HEK293 (cell line): ENCODE results near the gene MTHFS.

Source experiments
- CTCF ChIA-PET: fragments of 350-600 bp; formaldehyde crosslinking; extraction: SDS; loops from one replicate; lab custom pipeline; 2021; ENCODE audit warnings: antibody characterized with exemption; lab: Yijun Ruan, JAX
- POLR2A ChIA-PET: fragments of 300-600 bp; formaldehyde crosslinking; extraction: SDS; loops from one replicate; lab custom pipeline; 2020; ENCODE audit warnings: antibody characterized with exemption, inconsistent platforms; lab: Yijun Ruan, JAX
- H3K27ac ChIP-seq: fragments of 200-500 bp; sonication (Bioruptor generic); 2 replicates; pipeline ENCODE4 v1.5.1; 2014; ENCODE audit warnings: low read depth, low read length, control low read depth, inconsistent platforms; ENCODE audit errors: extremely low read depth
- H3K36me3 ChIP-seq, 2 experiments: fragments of 200-500 bp in 1 of 2; sonication (Bioruptor generic) in 1 of 2; 1 replicate in 1 of 2; 2 replicates in 1 of 2; pipeline ENCODE4 v1.5.1; 2014 to 2017; ENCODE audit warnings: inconsistent platforms in 2 of 2, low read length in 2 of 2; ENCODE audit not compliant: control insufficient read depth in 2 of 2, insufficient read depth in 1 of 2
- H3K4me1 ChIP-seq: fragments of 200-500 bp; sonication (Bioruptor generic); 2 replicates; pipeline ENCODE4 v1.5.1; 2014; ENCODE audit warnings: mild to moderate bottlenecking, low read length, inconsistent platforms; ENCODE audit not compliant: control insufficient read depth, insufficient read depth
- H3K4me3 ChIP-seq: 2 replicates; pipeline ENCODE4 v1.5.1; 2011; ENCODE audit warnings: low read depth, mild to moderate bottlenecking, control low read depth, low read length, moderate library complexity
- H3K9me3 ChIP-seq: fragments of 200-500 bp; sonication (Bioruptor generic); 2 replicates; pipeline ENCODE4 v1.5.1; 2014; ENCODE audit warnings: low read depth, low read length, inconsistent platforms; ENCODE audit not compliant: control insufficient read depth, insufficient read depth
- BCL11A ChIP-seq: fragments of 450-650 bp; formaldehyde crosslinking; IDR thresholded peaks from 2 replicates; pipeline ENCODE4 v1.5.1; 2016; ENCODE audit warnings: low read depth, missing biosample characterization, missing genetic modification characterization
- BCL6B ChIP-seq: fragments of 450-650 bp; formaldehyde crosslinking; IDR thresholded peaks from 2 replicates; pipeline ENCODE4 v1.5.1; 2017; ENCODE audit warnings: missing biosample characterization, missing genetic modification characterization
- GLI2 ChIP-seq: fragments of 450-650 bp; formaldehyde crosslinking; IDR thresholded peaks from 2 replicates; pipeline ENCODE4; 2017; ENCODE audit warnings: missing biosample characterization, missing genetic modification characterization, low read depth, borderline replicate concordance
- GLIS2 ChIP-seq: fragments of 450-650 bp; formaldehyde crosslinking; IDR thresholded peaks from 2 replicates; pipeline ENCODE4 v1.5.1; 2016; ENCODE audit warnings: missing biosample characterization, missing genetic modification characterization
- IKZF3 ChIP-seq: fragments of 450-650 bp; IDR thresholded peaks from 2 replicates; pipeline ENCODE4 v1.5.0; 2018; ENCODE audit warnings: missing biosample characterization, mild to moderate bottlenecking, missing genetic modification characterization, moderate library complexity
- SALL2 ChIP-seq: fragments of 450-650 bp; formaldehyde crosslinking; IDR thresholded peaks from 2 replicates; pipeline ENCODE4 v1.5.0; 2017; ENCODE audit warnings: missing biosample characterization, mild to moderate bottlenecking, missing genetic modification characterization, borderline replicate concordance
- SP2 ChIP-seq: fragments of 450-650 bp; formaldehyde crosslinking; IDR thresholded peaks from 2 replicates; pipeline ENCODE4 v1.5.1; 2016; ENCODE audit warnings: missing biosample characterization, missing genetic modification characterization
- SP3 ChIP-seq: fragments of 450-650 bp; formaldehyde crosslinking; IDR thresholded peaks from 2 replicates; pipeline ENCODE4 v1.5.1; 2016; ENCODE audit warnings: missing biosample characterization, missing genetic modification characterization
- WT1 ChIP-seq: fragments of 450-650 bp; formaldehyde crosslinking; IDR thresholded peaks from 2 replicates; pipeline ENCODE4 v1.5.1; 2016; ENCODE audit warnings: missing biosample characterization, missing genetic modification characterization
- ZBTB48 ChIP-seq: fragments of 450-650 bp; formaldehyde crosslinking; IDR thresholded peaks from 2 replicates; pipeline ENCODE4 v1.5.1; 2016; ENCODE audit warnings: missing biosample characterization, missing genetic modification characterization
- ZNF169 ChIP-seq: fragments of 450-650 bp; formaldehyde crosslinking; IDR thresholded peaks from 2 replicates; pipeline ENCODE4 v1.5.1; 2016; ENCODE audit warnings: missing biosample characterization, missing genetic modification characterization
- ZNF24 ChIP-seq: fragments of 450-650 bp; formaldehyde crosslinking; IDR thresholded peaks from 2 replicates; pipeline ENCODE4 v1.5.1; 2016; ENCODE audit warnings: missing biosample characterization, missing genetic modification characterization
- ZNF26 ChIP-seq: fragments of 450-650 bp; formaldehyde crosslinking; IDR thresholded peaks from 2 replicates; pipeline ENCODE4 v1.5.1; 2016; ENCODE audit warnings: missing biosample characterization, missing genetic modification characterization
- ZNF335 ChIP-seq: fragments of 450-650 bp; formaldehyde crosslinking; conservative IDR thresholded peaks from 2 replicates; pipeline ENCODE4 v1.5.1; 2016; ENCODE audit warnings: missing biosample characterization, missing genetic modification characterization
- ZNF394 ChIP-seq: fragments of 450-650 bp; formaldehyde crosslinking; IDR thresholded peaks from 2 replicates; pipeline ENCODE4 v1.5.1; 2016; ENCODE audit warnings: missing biosample characterization, missing genetic modification characterization, mild to moderate bottlenecking, moderate library complexity, borderline replicate concordance
- ZNF423 ChIP-seq: fragments of 450-650 bp; formaldehyde crosslinking; IDR thresholded peaks from 2 replicates; pipeline ENCODE4 v1.5.1; 2016; ENCODE audit warnings: missing biosample characterization, missing genetic modification characterization
- ZNF501 ChIP-seq: fragments of 450-650 bp; formaldehyde crosslinking; IDR thresholded peaks from 2 replicates; pipeline ENCODE4 v1.5.1; 2016; ENCODE audit warnings: missing biosample characterization, missing genetic modification characterization
- ZNF571 ChIP-seq: fragments of 450-650 bp; formaldehyde crosslinking; IDR thresholded peaks from 2 replicates; pipeline ENCODE4 v1.5.0; 2017; ENCODE audit warnings: missing biosample characterization, missing genetic modification characterization
- ZNF600 ChIP-seq: fragments of 450-650 bp; formaldehyde crosslinking; IDR thresholded peaks from 2 replicates; pipeline ENCODE4 v1.5.1; 2016; ENCODE audit warnings: missing biosample characterization, missing genetic modification characterization
- ZNF785 ChIP-seq: fragments of 450-650 bp; formaldehyde crosslinking; IDR thresholded peaks from 2 replicates; pipeline ENCODE4 v1.5.1; 2016; ENCODE audit warnings: missing biosample characterization, missing genetic modification characterization
- TF ChIP-seq, protein P1 (sequence below): fragments of 450-650 bp; formaldehyde crosslinking; optimal IDR thresholded peaks from 2 replicates; pipeline ENCODE3; 2016; ENCODE audit warnings: missing biosample characterization, mild to moderate bottlenecking, missing genetic modification characterization
- TF ChIP-seq, protein P2 (sequence below): fragments of 450-650 bp; formaldehyde crosslinking; IDR thresholded peaks from 2 replicates; pipeline ENCODE4 v1.5.1; 2016; ENCODE audit warnings: missing biosample characterization, missing genetic modification characterization
- TF ChIP-seq, protein P3 (sequence below): IDR thresholded peaks from 2 replicates; pipeline ENCODE4 v1.6.1; 2011; ENCODE audit warnings: mild to moderate bottlenecking, low read depth, low read length, borderline replicate concordance

Gene MTHFS

DNA sequence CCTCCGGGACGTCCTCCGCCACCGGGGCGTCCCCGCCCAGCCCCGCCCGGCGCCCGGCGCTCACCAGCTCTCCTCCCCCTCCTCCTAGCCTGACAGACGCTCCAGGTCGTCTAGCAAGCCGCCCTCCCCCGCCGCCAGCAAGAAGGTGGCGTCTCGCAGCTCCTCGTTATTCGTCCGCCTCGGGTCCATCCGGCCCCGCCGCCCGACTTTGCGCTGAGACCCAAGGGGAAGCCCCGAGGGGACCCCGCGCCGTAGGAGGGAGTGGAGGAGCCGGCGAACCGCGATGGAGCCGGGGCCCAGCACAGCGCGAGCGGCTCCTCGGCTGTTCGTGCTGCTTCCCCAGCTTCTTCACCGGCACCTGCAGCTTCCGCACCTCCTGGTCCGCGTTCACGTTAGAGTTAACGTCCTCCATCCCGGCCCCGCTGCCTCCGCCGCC, 26.3 kb upstream of the MTHFS start (continued):
- TF ChIP-seq ZNF26 (tag by site-specific recombination), result no peak
- TF ChIP-seq ZNF394, result peak; percentile 94
- no peak for TF ChIP-seq IKZF3 (tag by site-specific recombination)
- TF ChIP-seq ZNF169, result no peak
- TF ChIP-seq, protein P1, sequence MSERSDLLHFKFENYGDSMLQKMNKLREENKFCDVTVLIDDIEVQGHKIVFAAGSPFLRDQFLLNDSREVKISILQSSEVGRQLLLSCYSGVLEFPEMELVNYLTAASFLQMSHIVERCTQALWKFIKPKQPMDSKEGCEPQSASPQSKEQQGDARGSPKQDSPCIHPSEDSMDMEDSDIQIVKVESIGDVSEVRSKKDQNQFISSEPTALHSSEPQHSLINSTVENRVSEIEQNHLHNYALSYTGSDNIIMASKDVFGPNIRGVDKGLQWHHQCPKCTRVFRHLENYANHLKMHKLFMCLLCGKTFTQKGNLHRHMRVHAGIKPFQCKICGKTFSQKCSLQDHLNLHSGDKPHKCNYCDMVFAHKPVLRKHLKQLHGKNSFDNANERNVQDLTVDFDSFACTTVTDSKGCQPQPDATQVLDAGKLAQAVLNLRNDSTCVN, result peak; percentile 86
- peak; percentile 58; the same call in 1 of the 2 replicates for TF ChIP-seq ZNF24 (tag by site-specific recombination)
- 0 out of 2 replicates have a peak, but pooled peaks have one; percentile 4 for TF ChIP-seq ZNF600 (tag by site-specific recombination)
- TF ChIP-seq SP2 (tag by site-specific recombination), result peak; percentile 70; the same call in 1 of the 2 replicates
- TF ChIP-seq ZNF423 (tag by site-specific recombination), result peak; percentile 55; the same call in 1 of the 2 replicates
- TF ChIP-seq ZNF785 (tag by site-specific recombination), result no peak
- peak; percentile 93 for TF ChIP-seq ZNF335 (tag by site-specific recombination)

GRCh38 chr15:79922512-79923078, 25.8 kb upstream of the MTHFS start:
- POLR2A ChIA-PET, result interaction anchor here (0.6 to 2.2 kb wide), 17 partner anchors 9 to 290 kb away, joined by 3 to 51 read pairs (median 6); partner anchors contain the start of genes MTHFS and ZFAND6
- no peaks in the 10 kb centered on the region for H3K4me1 ChIP-seq
- H3K36me3 ChIP-seq, result peaks cover 12 to 18% of the 10 kb centered on the region in 2 experiments; a peak in 2 of 3 replicates
- H3K4me3 ChIP-seq, result peak overlapping the region; percentile 99
- peak overlapping the region; percentile 97 for H3K27ac ChIP-seq
- CTCF ChIA-PET, result interaction anchor here (0.6 to 1.0 kb wide), 5 partner anchors 23 to 71 kb away, joined by 3 read pairs; no protein-coding TSS in a partner anchor
- peaks cover 3% of the 10 kb centered on the region; the same call in 1 of the 2 replicates for H3K9me3 ChIP-seq
- TF ChIP-seq WT1 (tag by site-specific recombination) (peak; percentile 6; the same call in 1 of the 2 replicates), BCL11A (no peak), ZNF169 (no peak), GLI2 (tag by site-specific recombination) (no peak), ZNF501 (no peak), ZNF600 (tag by site-specific recombination) (peak; percentile 78), SP3 (peak; percentile 75; the same call in 1 of the 2 replicates), SALL2 (no peak), BCL6B (no peak), GLIS2 (peak; percentile 64), ZNF571 (tag by site-specific recombination) (no peak), ZBTB48 (peak; percentile 30; the same call in 1 of the 2 replicates)
- TF ChIP-seq, protein P2, sequence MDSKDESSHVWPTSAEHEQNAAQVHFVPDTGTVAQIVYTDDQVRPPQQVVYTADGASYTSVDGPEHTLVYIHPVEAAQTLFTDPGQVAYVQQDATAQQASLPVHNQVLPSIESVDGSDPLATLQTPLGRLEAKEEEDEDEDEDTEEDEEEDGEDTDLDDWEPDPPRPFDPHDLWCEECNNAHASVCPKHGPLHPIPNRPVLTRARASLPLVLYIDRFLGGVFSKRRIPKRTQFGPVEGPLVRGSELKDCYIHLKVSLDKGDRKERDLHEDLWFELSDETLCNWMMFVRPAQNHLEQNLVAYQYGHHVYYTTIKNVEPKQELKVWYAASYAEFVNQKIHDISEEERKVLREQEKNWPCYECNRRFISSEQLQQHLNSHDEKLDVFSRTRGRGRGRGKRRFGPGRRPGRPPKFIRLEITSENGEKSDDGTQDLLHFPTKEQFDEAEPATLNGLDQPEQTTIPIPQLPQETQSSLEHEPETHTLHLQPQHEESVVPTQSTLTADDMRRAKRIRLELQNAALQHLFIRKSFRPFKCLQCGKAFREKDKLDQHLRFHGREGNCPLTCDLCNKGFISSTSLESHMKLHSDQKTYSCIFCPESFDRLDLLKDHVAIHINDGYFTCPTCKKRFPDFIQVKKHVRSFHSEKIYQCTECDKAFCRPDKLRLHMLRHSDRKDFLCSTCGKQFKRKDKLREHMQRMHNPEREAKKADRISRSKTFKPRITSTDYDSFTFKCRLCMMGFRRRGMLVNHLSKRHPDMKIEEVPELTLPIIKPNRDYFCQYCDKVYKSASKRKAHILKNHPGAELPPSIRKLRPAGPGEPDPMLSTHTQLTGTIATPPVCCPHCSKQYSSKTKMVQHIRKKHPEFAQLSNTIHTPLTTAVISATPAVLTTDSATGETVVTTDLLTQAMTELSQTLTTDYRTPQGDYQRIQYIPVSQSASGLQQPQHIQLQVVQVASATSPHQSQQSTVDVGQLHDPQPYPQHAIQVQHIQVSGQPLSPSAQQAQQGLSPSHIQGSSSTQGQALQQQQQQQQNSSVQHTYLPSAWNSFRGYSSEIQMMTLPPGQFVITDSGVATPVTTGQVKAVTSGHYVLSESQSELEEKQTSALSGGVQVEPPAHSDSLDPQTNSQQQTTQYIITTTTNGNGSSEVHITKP (tag by site-specific recombination), result peak; percentile 96
- TF ChIP-seq, protein P3, sequence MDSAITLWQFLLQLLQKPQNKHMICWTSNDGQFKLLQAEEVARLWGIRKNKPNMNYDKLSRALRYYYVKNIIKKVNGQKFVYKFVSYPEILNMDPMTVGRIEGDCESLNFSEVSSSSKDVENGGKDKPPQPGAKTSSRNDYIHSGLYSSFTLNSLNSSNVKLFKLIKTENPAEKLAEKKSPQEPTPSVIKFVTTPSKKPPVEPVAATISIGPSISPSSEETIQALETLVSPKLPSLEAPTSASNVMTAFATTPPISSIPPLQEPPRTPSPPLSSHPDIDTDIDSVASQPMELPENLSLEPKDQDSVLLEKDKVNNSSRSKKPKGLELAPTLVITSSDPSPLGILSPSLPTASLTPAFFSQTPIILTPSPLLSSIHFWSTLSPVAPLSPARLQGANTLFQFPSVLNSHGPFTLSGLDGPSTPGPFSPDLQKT, result no peak
